ENCODE measurements around the gene DOK4. TPM values are rescaled to one million over a fixed set of nuclear protein-coding genes. Genes with fewer than 3 reads are reported as not detected.

Gene DOK4
- total RNA-seq, 1 donor from 2014 or later: 23.2 TPM

GRCh38 chr16:57507136-57508034 is 21.1 kb upstream of the DOK4 start:
- peaks cover 19% of the 10 kb centered on the region for H3K27me3 ChIP-seq (ENCODE audit: control insufficient read depth, insufficient read depth, low read length)
- H3K4me3 ChIP-seq (ENCODE audit: low read depth, low read length): no peak overlapping the region
- no peak for TF ChIP-seq CTCF (IDR thresholded peaks at IDR 0.05; ENCODE audit: insufficient read depth, low read length, poor library complexity, severe bottlenecking)

GRCh38 chr16:57505169-57505568 is 18.9 kb upstream of the DOK4 start:
- no peak for DNase-seq (ENCODE audit: low read depth)
- TF ChIP-seq CTCF (IDR thresholded peaks at IDR 0.05; ENCODE audit: insufficient read depth, low read length, poor library complexity, severe bottlenecking): no peak
- no peak overlapping the region for H3K4me3 ChIP-seq (ENCODE audit: low read depth, low read length)
- no peaks in the 10 kb centered on the region for H3K36me3 ChIP-seq (ENCODE audit: control insufficient read depth, insufficient read depth, low read length)
- peaks cover 19% of the 10 kb centered on the region for H3K27me3 ChIP-seq (ENCODE audit: control insufficient read depth, insufficient read depth, low read length)

More at GRCh38 chr16:57507136-57508034, 21.1 kb upstream of the DOK4 start:
- no peaks in the 10 kb centered on the region for H3K36me3 ChIP-seq (ENCODE audit: control insufficient read depth, insufficient read depth, low read length)
- no peak for DNase-seq (ENCODE audit: low read depth)

- no peaks in the 10 kb centered on the region for H3K36me3 ChIP-seq (ENCODE audit: control insufficient read depth, insufficient read depth, low read length)
- no peak for DNase-seq (ENCODE audit: low read depth)
- H3K27me3 ChIP-seq (ENCODE audit: control insufficient read depth, insufficient read depth, low read length): peaks cover 19% of the 10 kb centered on the region
- H3K4me3 ChIP-seq (ENCODE audit: low read depth, low read length): no peak overlapping the region
- TF ChIP-seq CTCF (IDR thresholded peaks at IDR 0.05; ENCODE audit: insufficient read depth, low read length, poor library complexity, severe bottlenecking): no peak
These were observed 18.2 kb upstream of the DOK4 start for GRCh38 chr16:57504491-57504890.

GRCh38 chr16:57504001-57504400 is 17.7 kb upstream of the DOK4 start:
- Histone ChIP-seq H3K4me3 (ENCODE audit: low read depth, low read length) (no peak overlapping the region), H3K27me3 (ENCODE audit: control insufficient read depth, insufficient read depth, low read length) (peaks cover 19% of the 10 kb centered on the region), H3K36me3 (ENCODE audit: control insufficient read depth, insufficient read depth, low read length) (no peaks in the 10 kb centered on the region)
- TF ChIP-seq CTCF (IDR thresholded peaks at IDR 0.05; ENCODE audit: insufficient read depth, low read length, poor library complexity, severe bottlenecking): no peak
- DNase-seq (ENCODE audit: low read depth): no peak

GRCh38 chr16:57503366-57503765 is 17.1 kb upstream of the DOK4 start:
- Histone ChIP-seq H3K4me3 (ENCODE audit: low read depth, low read length) (no peak overlapping the region), H3K36me3 (ENCODE audit: control insufficient read depth, insufficient read depth, low read length) (no peaks in the 10 kb centered on the region), H3K27me3 (ENCODE audit: control insufficient read depth, insufficient read depth, low read length) (peaks cover 19% of the 10 kb centered on the region)
- no peak for TF ChIP-seq CTCF (IDR thresholded peaks at IDR 0.05; ENCODE audit: insufficient read depth, low read length, poor library complexity, severe bottlenecking)
- no peak for DNase-seq (ENCODE audit: low read depth)

Data from kidney epithelial cell (primary cell).